HG02870 (cell line): ENCODE measurements around the gene DUSP28.
A peak's percentile ranks its signal among the peaks of the same experiment; 100 is the strongest.
"Not testable (repeated sequence)": the region's sequence is repeated elsewhere in the genome, so short reads cannot be mapped to it uniquely, and the experiment has no call there.

Experiments used
- ATAC-seq: cut with Tn5 transposase; IDR thresholded peaks from one replicate; pipeline ENCODE4 v1.9.1; 2021; ENCODE audit warnings: mild to moderate bottlenecking, moderate library complexity; ENCODE audit not compliant: unreplicated experiment

Gene DUSP28, protein sequence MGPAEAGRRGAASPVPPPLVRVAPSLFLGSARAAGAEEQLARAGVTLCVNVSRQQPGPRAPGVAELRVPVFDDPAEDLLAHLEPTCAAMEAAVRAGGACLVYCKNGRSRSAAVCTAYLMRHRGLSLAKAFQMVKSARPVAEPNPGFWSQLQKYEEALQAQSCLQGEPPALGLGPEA

DNA sequence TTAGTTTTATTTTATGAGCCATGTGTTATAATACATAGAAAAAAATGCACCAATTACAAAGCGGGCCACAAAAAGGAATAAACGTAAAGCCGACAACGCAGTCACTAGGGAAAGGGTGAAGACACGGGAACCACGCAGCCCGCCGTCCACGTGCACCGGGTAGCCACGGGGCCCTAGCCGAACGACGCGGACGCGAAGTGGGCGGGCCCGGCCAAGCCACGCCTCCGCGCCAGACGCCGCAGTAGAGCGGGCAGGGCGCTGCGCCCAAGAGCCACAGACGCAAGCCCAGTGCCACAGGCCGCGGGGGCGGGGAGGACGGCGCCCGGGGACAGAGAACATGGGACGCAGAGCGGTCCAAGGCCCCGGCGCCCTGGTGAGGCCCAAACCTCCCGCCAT lies at the start of gene DUSP28:
Gene DUSP28 (plus strand): TSS at position 274 of the 396 bp plus-strand sequence. CDS start 328 bp downstream, outside the sequence.
- ATAC-seq, result peak; percentile 48

DNA sequence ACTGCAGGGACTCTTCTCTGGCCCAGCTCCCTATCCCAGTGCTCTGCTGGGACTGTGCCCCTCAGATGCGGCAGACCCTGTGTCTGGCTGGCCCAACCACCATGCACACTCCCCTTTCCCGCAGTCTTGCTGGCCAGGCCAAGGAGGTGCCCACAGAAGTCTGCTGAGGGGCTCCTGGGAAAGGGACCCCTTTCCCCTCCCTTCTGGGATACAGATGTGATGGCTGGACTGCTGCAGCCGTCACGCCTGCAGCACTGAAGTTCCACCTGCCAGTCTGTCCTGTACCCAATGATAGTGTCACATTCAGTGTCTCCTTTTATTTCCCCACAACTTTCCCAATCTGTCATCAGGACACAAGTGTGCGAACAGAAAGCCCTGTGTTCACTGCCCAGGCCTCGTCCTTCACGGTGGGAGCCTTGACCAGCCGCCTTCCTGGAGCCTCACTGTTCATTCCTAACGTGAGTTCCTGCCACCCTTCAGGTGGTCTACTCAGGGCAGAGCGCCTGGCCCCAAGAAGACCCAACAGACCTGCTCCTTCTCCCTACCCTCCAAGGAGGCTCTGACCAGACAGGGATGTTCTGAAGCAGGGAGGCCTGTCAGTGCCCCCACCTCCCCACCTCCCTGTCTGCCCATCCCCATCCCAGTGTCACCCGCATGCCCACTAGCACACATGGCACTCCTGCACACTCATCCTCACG lies 49.5 kb upstream of the DUSP28 start:
- no peak for ATAC-seq

DNA sequence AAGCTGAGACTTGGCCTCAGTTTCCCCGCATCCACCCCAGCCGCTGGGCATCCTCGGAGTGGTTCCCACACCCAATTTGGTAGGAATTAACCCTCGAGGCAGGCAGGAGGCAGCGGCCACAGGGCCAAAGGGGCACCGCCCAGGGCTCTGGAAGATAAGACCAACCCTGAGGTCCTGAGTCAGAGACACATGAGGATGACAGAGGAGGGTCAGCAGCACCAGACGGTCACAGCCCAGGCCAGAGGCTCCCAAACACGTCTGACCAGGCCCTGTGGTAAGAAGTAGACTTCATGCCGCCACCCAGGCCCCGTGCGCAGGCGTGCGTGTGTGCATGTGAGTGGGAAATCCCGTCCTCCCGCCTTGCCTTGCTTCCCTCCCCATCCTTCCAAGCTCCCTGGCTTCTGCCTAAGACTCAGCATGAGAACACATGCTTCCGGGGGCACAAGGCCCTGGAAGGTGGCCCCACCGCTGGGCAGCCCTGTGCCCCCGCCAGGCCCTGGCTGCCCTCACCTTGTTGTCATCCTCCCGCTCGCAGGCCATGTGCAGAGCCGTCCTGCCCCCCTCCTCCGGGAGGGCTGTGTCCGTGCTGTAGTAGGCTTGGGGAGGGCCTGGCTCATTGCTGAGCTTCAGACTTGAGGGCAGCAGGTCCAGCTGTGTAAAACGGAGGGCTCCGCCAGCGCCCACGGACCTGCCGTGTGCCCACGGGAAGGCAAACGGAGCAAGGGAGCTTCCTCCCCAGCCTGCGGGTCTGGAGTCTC lies 48.6 kb upstream of the DUSP28 start:
- no peak for ATAC-seq

DNA sequence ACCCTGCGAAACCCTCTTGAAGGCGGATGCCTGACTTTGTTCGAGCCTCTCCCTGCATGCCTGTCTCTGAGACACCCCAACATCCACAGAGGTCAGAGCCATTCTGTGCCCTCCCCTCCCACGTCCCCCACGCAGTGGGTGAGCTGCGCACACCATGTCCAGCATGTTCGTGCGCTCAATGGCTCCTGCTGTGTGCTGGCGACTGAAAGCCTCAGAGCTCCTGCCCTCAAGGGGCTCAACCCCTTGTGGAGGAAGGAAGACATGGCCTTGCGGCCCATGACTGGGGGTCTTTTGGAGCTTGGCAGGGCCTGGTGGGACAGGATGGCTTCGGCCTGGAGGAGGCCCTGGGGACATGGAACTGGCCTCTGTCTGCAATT lies 48.1 kb upstream of the DUSP28 start:
- no peak for ATAC-seq

DNA sequence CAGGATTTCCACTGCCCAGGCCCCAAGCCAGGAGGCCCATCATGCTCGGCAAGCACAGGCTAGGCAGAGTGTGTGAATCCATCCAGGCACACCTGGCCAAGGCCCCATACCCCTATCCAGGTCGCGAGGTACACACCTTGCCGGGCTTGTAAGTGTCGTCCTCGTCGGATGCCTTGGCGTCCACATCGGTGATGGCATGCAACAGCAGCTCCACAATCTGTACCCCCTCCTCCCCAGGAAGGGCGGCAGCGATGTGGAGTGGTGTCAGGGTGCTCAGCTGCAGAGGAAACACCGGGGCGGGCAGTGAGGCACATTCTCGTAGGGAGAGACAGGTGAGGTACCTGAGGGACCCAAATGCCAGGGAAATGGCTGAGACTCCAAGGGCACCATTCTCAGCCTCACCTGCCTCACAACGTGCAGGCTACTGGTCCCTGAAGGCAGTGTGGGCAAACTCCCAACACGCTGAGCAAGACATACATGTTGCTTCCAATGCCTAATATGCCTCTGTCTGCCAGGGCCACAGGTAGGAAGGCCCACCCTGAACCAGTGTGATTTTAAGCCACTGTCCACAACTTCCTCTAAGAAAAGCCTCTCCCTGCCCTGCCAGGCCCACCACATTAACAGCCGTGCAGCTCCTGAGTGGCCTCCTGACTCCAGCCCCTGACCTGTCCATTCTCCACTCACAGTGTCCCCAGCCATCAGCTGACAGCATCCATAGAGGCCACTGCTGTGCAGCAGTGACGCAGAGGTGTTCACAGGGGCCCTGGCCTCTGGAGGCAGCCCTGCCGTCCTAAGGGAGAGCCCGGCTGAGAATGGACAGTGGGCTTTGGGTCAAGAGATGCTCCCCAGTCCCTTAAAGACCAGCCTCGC lies 47.3 kb upstream of the DUSP28 start:
- no peak for ATAC-seq

DNA sequence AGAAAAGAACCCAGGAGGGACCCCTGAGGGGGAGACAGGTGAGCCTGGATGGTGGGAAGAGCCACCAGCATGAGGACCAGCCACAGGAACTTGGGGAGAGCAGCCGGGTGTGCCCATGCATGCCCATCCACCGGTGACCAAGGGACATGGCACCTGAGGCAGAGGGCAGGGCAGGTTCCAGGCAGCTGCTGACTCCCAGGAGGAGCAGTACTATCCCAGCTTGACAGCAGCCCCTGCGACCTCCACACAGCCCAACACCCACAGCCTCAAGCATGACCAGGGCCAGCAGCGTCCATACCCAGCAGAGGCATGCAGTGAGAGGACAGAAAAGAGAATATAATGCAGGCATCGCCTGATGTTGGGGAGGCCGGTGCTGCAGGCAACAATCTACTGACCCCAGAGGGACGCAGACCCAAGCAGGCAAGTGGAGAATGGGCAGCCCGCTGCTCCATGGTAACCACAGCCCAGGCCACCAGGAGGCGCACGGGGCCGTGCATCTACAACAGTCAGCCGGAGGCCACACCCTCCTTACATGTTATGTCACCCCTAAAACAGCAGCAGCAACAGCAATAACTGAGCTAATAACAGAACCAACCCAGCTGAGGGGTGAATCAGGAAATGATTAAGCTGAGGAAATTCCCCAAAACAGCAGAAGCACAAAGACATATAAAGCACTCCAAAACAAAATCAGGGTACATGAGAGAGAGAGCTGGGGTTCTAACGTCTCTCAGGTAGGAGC lies 46.4 kb upstream of the DUSP28 start:
- ATAC-seq, result peak; percentile 88

DNA sequence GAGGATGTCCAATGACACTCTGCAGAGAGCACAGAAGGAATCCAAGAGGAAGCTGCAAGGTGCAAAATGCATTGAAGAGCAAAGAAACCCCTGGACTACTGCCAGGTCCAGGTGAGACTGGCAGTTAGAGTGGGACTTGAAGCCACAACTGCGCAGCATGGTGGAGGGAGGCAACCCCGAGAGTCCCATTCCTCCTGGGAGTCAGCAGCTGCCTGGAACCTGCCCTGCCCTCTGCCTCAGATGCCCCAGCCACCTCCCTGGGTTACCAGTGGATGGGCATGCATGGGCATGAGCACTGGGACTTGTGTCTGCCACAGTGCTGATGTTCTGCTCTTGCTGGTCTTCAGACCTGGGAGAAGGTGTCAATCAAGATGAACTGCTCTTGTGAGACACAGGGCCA lies 45.5 kb upstream of the DUSP28 start:
- no peak for ATAC-seq

DNA sequence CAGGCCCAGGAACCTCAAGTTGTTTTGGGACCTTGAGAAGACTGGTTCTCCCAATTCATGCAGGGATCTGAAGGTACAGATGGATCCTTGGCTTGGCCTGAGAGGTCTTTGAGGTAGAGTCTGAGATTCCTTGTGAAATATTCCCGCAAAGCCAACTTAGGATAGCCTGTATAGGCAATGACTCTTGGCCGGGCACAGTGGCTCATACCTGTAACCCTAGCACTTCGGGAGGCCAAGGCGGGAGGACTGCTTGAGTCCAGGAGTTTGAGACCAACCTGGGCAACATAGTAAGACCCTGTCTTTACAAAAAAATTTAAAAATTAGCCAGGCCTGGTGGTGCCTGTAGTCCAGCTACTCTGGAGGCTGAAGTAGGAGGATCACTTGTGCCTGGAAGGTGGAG lies 42.8 kb upstream of the DUSP28 start:
- ATAC-seq, result no peak

DNA sequence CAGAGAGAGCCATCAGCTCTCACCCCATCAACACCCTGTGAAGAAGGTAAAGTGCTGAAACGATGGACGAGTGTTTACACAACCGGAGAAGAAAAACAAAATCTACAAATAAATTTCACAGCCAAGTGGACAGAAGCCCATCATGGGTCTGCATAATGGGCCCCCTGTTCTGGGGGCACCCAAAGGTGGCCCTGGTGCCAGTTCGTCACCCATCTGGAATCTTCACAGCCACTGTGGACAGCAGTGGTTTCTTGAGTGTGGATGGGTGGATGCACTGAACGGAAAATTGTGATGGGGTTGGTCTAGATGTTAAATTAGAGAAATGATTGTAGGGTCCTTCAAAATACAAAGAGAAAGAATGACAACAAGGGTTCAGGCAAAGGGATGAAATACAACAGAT lies 41.2 kb upstream of the DUSP28 start:
- no peak for ATAC-seq

DNA sequence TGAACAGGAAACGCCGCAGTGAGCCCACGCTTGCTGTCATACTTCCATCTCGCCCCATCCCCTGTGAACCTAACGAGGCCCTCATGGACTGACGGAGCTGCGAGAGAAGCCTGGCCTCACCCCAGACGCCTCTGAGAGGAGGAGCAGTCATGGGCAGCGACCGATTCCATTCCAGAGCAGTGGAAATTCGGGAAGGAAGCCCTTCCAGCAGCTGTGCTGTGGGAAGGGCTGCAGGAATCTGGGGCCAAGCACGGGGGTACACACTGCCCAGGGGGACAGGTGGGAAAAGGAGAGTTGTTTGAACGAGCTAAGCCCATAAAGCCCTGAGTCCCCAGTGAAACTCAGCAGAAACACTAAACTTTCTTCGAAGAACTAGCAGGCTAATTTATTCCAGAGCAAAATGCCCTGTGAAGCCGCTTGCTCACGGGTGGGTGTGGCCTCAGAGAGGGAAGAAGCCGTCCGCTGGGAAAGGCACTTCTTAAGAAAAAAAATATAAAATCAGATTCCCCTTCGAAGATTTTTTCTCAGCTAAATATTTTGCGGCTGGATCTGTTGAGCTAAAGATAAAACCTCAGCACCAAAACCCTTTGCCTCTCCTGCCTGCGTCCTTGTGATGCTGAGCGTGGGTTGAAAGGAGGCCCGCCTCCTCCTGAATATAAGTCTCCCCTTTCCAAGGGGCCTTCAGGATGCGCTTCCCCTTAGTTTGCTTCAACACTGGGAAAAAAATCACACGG lies 40.6 kb upstream of the DUSP28 start:
- ATAC-seq, result no peak

DNA sequence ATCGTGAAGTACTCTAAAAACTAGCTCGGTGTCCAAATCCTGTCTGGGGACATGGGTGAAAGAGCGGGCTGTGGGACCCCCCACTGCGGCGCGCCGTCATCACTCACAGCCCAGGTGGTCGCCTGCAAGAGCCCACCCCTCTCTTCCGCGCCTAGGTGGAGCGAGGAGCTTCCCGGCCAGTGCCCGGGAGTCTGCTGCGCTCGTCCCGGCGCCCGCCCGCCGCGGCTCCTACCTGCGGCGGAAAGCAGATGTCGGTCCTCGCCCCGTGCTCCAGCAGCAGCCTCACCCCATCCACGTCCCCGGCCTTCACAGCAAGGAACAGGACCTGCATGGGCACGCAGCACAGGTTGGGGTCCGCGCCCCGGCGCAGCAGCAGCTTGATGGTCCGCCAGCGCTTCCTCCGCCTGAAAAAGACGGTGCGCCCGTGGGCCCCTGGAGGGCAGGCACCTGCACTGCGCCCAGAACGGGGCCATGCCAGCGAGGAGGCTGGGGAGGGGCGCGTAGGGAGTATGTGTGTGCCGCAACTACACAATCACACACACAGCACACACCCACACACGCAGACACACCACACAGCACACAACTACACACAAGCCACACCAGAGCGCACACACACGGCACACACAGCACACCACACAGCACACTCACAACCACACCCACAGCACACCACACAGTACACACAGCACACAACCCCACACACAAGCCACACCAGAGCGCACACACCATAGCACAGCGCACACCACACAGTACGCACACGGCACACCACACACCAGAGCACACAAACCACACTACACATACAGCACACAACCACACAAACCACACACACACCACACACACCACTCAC lies 39.8 kb upstream of the DUSP28 start:
- ATAC-seq, result no peak

DNA sequence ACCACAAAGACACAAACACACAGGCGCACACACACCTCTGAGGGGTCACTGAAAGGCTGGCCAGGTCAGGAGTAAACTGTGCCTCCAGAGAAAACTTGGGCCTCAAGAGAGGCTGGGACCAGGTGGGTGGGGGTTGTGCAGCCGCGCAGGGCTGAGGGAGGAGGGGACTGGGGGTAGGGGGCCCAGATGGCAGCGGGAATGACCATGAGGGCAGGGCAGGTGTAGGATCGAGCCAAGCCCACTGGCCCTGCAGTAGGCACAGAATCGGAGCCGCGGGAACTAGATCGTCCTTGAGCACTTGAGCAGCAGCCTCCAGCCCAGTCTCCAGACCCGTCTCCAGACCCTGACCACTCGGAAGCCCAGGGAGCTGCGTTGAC lies 39.2 kb upstream of the DUSP28 start:
- ATAC-seq, result no peak

DNA sequence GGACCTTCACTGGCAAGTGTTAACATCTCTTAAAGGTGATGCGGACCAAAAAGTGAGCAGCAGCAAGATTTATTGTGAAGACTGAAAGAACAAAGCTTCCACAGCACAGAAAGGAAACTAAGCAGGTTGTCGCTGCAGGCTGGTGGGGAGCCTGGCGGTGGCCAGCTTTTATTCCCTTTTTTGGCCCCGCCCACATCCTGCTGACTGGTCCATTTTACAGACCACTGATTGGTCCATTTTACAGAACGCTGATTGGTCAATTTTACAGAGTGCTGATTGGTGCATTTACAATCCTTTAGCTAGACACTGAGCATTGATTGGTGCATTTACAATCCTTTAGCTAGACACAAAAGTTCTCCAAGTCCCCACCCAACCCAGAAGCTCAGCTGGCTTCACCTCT lies 38.3 kb upstream of the DUSP28 start:
- ATAC-seq, result not testable (repeated sequence)

DNA sequence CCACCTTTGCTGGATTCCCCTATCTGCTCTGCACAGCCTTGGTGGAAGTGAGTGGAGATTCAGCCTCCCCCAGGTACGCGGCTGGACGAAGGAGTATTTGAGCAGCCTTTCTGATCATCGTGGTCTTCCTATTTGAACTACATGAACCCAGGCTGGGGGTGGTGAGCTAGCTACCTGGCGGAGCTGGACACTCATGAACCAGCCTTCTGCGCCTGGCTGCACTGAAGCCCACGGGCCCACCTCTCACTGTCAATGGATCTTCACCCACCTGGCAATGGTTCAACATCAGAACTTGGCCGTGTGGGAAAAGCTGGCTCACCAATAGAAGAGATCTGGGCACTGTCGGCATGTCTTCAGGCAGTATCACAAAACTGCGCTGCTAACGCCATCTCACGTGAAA lies 37.8 kb upstream of the DUSP28 start:
- no peak for ATAC-seq

DNA sequence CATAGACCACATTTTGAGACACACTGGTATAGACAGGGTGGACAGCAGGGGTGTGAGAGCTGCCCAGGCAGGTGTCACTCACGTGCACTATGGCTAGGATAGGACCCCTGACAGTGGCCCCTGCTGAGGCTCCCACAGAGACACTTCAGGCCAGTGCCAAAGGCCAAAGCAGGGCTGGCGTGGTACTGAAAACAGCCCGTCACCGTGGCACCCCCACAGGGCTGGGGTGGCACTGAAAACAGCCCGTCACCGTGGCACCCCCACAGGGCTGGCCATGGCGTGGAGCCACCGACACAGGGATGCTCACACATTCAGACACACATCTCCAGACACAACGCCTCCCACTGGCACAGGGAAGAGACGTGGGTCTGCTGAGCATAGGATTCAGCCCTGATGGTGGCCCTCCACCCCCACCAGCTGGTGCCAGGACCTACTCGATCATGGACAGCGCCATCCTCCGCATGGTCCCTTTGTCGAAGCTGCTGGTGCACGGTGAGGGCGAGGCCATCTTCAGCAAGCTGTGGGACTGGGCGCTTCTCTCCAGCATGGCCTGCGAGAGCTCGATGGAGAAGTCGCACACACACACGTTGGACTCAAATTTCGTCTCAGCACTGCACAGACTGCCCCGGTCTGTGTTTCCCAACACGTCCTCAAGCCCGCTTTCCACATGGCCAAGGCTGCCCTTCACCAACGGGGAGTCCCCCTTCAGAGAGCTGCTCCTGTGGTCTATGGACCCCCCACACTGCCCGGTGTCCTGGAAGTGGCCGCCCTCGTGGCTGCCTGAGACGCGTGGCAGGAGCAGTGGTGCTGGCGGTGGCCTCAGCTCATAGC lies 36.5 kb upstream of the DUSP28 start:
- ATAC-seq, result no peak

DNA sequence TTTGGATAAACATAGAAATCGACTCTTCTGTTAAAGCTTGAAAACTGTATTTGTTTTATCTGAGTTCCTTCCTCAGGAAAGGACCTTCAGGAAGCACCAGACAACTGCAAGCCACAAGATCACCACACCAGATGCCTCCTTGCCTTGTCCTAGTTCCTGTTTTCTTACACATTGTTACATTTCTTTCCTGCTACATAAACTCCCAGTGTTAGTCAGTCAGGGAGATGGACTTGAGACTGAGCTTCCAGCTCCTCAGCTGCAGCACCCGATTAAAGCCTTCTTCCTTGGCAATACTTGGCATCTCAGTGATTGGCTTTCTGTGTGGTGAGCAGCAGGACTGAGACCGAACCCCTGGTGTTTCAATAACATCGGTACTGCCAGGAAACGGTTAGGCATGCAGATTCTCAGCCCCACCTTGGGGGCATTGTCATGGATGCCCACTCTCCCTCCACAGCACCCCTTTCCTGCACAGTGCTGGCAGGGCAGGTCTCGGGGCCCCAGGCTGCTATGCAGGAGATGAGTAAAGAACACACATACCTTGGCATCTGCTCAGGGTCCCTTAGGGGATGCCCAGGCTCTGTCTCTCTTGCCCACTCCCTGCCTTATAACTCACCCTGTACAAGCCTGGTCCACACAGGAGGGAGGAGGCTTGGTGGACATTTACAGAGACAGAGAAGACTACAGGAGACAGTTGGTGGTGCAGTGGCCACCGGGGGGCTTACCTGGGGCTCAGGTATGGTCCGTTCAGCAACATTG lies 35.0 kb upstream of the DUSP28 start:
- no peak for ATAC-seq

DNA sequence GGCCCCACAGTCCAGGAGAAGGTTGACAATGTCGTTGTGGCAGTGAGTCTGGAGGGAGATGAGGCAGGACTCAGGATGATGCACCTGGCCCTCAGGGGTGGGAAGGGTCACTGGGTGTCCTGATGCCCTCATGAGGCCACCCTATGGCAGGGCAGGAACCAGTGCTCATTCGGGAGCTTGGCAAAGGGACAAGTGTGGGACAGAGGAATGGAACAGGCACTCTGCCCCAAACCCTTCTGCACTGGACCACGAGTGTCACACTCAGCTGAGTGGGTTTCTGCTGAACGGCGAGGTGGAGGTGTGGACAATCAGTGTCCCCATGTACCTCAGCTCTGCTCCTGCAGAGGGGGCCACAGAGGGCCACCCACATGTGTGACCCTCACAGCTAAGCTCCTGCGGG lies 34.4 kb upstream of the DUSP28 start:
- ATAC-seq, result no peak
